ENCODE results near the gene MAML3. TPM values are rescaled to one million over a fixed set of nuclear protein-coding genes. Genes with fewer than 3 reads are reported as not detected.

MAML3 gene
- total RNA-seq, 2 experiments from 2014 or later, result 2.5 to 2.9 TPM

GRCh38 chr4:139802931-139803330 is 351.1 kb downstream of the MAML3 start:
- Mint-ChIP-seq H3K27me3 (no peaks in the 10 kb centered on the region), H3K4me1 (ENCODE audit: low read depth) (no peaks in the 10 kb centered on the region), H3K27ac (no peak overlapping the region), H3K36me3 (ENCODE audit: low read depth) (no peaks in the 10 kb centered on the region), H3K4me3 (no peak overlapping the region), H3K9me3 (no peaks in the 10 kb centered on the region)
- H3K4me1 ChIP-seq (ENCODE audit: insufficient read depth, low read length), result no peaks in the 10 kb centered on the region
- no peak for TF ChIP-seq CTCF (IDR thresholded peaks at IDR 0.05)
- no peaks in the 10 kb centered on the region for H3K9me3 ChIP-seq (ENCODE audit: control insufficient read depth in 1 of 2, insufficient read depth in 1 of 2, low read length in 2 of 2)
- ChIA-PET CTCF (no interaction called here), POLR2A (no interaction called here)
- no peak for DNase-seq
- H3K27me3 ChIP-seq (ENCODE audit: control insufficient read depth in 1 of 2, insufficient read depth in 2 of 2, low read length in 2 of 2), result no peaks in the 10 kb centered on the region
- H3K4me3 ChIP-seq (ENCODE audit: low read length), result no peak overlapping the region
- H3K27ac ChIP-seq (ENCODE audit: low read depth in 1 of 2, low read length in 2 of 2), result no peak overlapping the region
- no peaks in the 10 kb centered on the region for H3K36me3 ChIP-seq (ENCODE audit: insufficient read depth, low read length)
- intact Hi-C loops (cut with DNase I, micrococcal nuclease), result no loop called here
- no peak for ATAC-seq (ENCODE audit: poor library complexity)

- TF ChIP-seq CTCF (IDR thresholded peaks at IDR 0.05), result no peak
- no peaks in the 10 kb centered on the region for H3K9me3 Mint-ChIP-seq
- no peaks in the 10 kb centered on the region for H3K27me3 Mint-ChIP-seq
- Histone ChIP-seq H3K4me3 (ENCODE audit: low read length) (no peak overlapping the region), H3K9me3 (ENCODE audit: control insufficient read depth in 1 of 2, insufficient read depth in 1 of 2, low read length in 2 of 2) (no peaks in the 10 kb centered on the region), H3K4me1 (ENCODE audit: insufficient read depth, low read length) (no peaks in the 10 kb centered on the region), H3K27ac (ENCODE audit: low read depth in 1 of 2, low read length in 2 of 2) (no peak overlapping the region), H3K36me3 (ENCODE audit: insufficient read depth, low read length) (no peaks in the 10 kb centered on the region), H3K27me3 (ENCODE audit: control insufficient read depth in 1 of 2, insufficient read depth in 2 of 2, low read length in 2 of 2) (no peaks in the 10 kb centered on the region)
- H3K4me3 Mint-ChIP-seq, result no peak overlapping the region
- DNase-seq, result no peak
- H3K4me1 Mint-ChIP-seq (ENCODE audit: low read depth), result no peaks in the 10 kb centered on the region
- no peaks in the 10 kb centered on the region for H3K36me3 Mint-ChIP-seq (ENCODE audit: low read depth)
- ChIA-PET POLR2A (no interaction called here), CTCF (no interaction called here)
- no peak overlapping the region for H3K27ac Mint-ChIP-seq
- intact Hi-C loops (cut with DNase I, micrococcal nuclease), result no loop called here
- ATAC-seq (ENCODE audit: poor library complexity), result no peak
These were observed 351.5 kb downstream of the MAML3 start for GRCh38 chr4:139802488-139802887.

- Mint-ChIP-seq H3K4me1 (ENCODE audit: low read depth) (no peaks in the 10 kb centered on the region), H3K36me3 (ENCODE audit: low read depth) (no peaks in the 10 kb centered on the region), H3K27me3 (no peaks in the 10 kb centered on the region), H3K9me3 (no peaks in the 10 kb centered on the region), H3K27ac (no peak overlapping the region), H3K4me3 (no peak overlapping the region)
- ATAC-seq (ENCODE audit: poor library complexity) (no peak), DNase-seq (no peak)
- intact Hi-C loops (cut with DNase I, micrococcal nuclease), result no loop called here
- ChIA-PET CTCF (no interaction called here), POLR2A (no interaction called here)
- Histone ChIP-seq H3K27me3 (ENCODE audit: control insufficient read depth in 1 of 2, insufficient read depth in 2 of 2, low read length in 2 of 2) (no peaks in the 10 kb centered on the region), H3K4me3 (ENCODE audit: low read length) (no peak overlapping the region), H3K27ac (ENCODE audit: low read depth in 1 of 2, low read length in 2 of 2) (no peak overlapping the region), H3K9me3 (ENCODE audit: control insufficient read depth in 1 of 2, insufficient read depth in 1 of 2, low read length in 2 of 2) (no peaks in the 10 kb centered on the region), H3K4me1 (ENCODE audit: insufficient read depth, low read length) (no peaks in the 10 kb centered on the region), H3K36me3 (ENCODE audit: insufficient read depth, low read length) (no peaks in the 10 kb centered on the region)
- TF ChIP-seq CTCF (IDR thresholded peaks at IDR 0.05), result no peak
These were observed 352.1 kb downstream of the MAML3 start for GRCh38 chr4:139801895-139802294.

Measured in CD4-positive, alpha-beta T cell (primary cell).